Activated CD8-positive, alpha-beta memory T cell treated with anti-CD3 and anti-CD28 coated beads, Interleukin-2, amount 50 U/mL, for 1 hour (primary cell): ENCODE data around the gene FBXO36.

Experiments
- DNase-seq: peaks from one replicate; pipeline ENCODE4 v3.0.0-alpha.2; 2020; ENCODE audit errors: extremely low read depth

FBXO36 gene

GRCh38 chr2:230048010-230048671, 125.8 kb downstream of the FBXO36 start:
- DNase-seq: no peak

DNA sequence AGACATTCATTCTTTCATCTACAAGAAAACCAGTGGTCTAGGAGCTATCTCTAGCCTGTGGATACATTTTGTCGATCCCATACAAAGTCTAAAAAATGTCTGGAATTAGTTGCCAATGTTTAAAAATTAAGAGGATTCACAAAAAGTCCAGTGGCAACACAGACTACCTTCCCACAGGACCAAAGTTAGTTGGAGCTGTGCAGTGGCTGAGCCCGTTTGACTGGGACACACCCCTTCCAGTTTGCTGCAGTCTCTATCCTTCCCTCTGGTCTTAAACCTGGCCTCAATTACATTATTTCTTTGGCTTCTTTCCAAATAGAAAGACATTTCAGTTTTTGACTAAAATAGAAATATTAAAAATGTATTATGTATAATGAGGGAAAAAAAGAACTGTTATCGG, 127.8 kb downstream of the FBXO36 start:
- DNase-seq: no peak

- no peak for DNase-seq
Observed at GRCh38 chr2:230052299-230052698, 130.0 kb downstream of the FBXO36 start.

GRCh38 chr2:230053753-230054478, 131.6 kb downstream of the FBXO36 start:
- no peak for DNase-seq

GRCh38 chr2:230060672-230061293, 138.5 kb downstream of the FBXO36 start:
- DNase-seq: no peak
